IMR-90 (cell line): ENCODE results near the gene RGS7BP.

Experiments used
- BHLHE40 ChIP-seq: fragments of 150-350 bp; IDR thresholded peaks from 2 replicates; pipeline ENCODE4 v1.6.1; 2016; ENCODE audit warnings: mild to moderate bottlenecking, low read depth, low read length
- CEBPB ChIP-seq: IDR thresholded peaks from 2 replicates; pipeline ENCODE4 v1.6.1; 2012; ENCODE audit warnings: low read depth, low read length, improper control_type of control experiment
- CHD1 ChIP-seq: IDR thresholded peaks from 2 replicates; pipeline ENCODE4 v1.6.1; 2012; ENCODE audit warnings: low read depth, low read length, improper control_type of control experiment
- CTCF ChIP-seq: conservative IDR thresholded peaks from 2 replicates; pipeline ENCODE4 v1.5.1; 2012; ENCODE audit warnings: mild to moderate bottlenecking, low read depth, low read length, improper control_type of control experiment
- ELK1 ChIP-seq: fragments of 150-350 bp; IDR thresholded peaks from 2 replicates; pipeline ENCODE4 v1.6.1; 2016; ENCODE audit warnings: low read depth, mild to moderate bottlenecking, low read length, moderate library complexity, borderline replicate concordance
- MAFK ChIP-seq: IDR thresholded peaks from 2 replicates; pipeline ENCODE4 v1.6.1; 2012; ENCODE audit warnings: low read depth, low read length, improper control_type of control experiment
- MAZ ChIP-seq: IDR thresholded peaks from 2 replicates; pipeline ENCODE4 v1.6.1; 2012; ENCODE audit warnings: low read depth, mild to moderate bottlenecking, low read length, improper control_type of control experiment, moderate library complexity, borderline replicate concordance
- POLR2A ChIP-seq: IDR thresholded peaks from 2 replicates; pipeline ENCODE4 v1.6.1; 2012; ENCODE audit warnings: mild to moderate bottlenecking, low read depth, low read length
- RCOR1 ChIP-seq: IDR thresholded peaks from 2 replicates; pipeline ENCODE4 v1.6.1; 2012; ENCODE audit warnings: mild to moderate bottlenecking, low read length, improper control_type of control experiment; ENCODE audit not compliant: insufficient replicate concordance
- RFX5 ChIP-seq: IDR thresholded peaks from 2 replicates; pipeline ENCODE4 v1.8.0; 2012; ENCODE audit warnings: low read depth, mild to moderate bottlenecking, low read length, moderate library complexity
- SMC3 ChIP-seq: fragments of 150-350 bp; IDR thresholded peaks from 2 replicates; pipeline ENCODE4 v1.6.1; 2016; ENCODE audit warnings: low read depth, mild to moderate bottlenecking, antibody characterized with exemption, low read length, moderate library complexity
- USF2 ChIP-seq: fragments of 150-350 bp; IDR thresholded peaks from 2 replicates; pipeline ENCODE4 v1.6.1; 2017; ENCODE audit warnings: mild to moderate bottlenecking, antibody characterized with exemption, low read length, low read depth

GRCh38 chr5:64575561-64575960, 69.7 kb downstream of the RGS7BP start:
- no peak for TF ChIP-seq USF2
- TF ChIP-seq RCOR1, result no peak
- TF ChIP-seq CTCF, result no peak
- TF ChIP-seq POLR2A, result no peak
- TF ChIP-seq ELK1, result no peak
- TF ChIP-seq MAFK, result no peak
- no peak for TF ChIP-seq MAZ
- no peak for TF ChIP-seq SMC3
- no peak for TF ChIP-seq CHD1
- TF ChIP-seq RFX5, result no peak
- TF ChIP-seq CEBPB, result no peak
- TF ChIP-seq BHLHE40, result no peak
